NCI-H524 (cell line): ENCODE measurements around the gene SPRED1.

Source experiments
- DNase-seq, 2 experiments: peaks; one replicate each; lab custom pipeline; 2025; lab: John Stamatoyannopoulos, UW

SPRED1 gene

DNA sequence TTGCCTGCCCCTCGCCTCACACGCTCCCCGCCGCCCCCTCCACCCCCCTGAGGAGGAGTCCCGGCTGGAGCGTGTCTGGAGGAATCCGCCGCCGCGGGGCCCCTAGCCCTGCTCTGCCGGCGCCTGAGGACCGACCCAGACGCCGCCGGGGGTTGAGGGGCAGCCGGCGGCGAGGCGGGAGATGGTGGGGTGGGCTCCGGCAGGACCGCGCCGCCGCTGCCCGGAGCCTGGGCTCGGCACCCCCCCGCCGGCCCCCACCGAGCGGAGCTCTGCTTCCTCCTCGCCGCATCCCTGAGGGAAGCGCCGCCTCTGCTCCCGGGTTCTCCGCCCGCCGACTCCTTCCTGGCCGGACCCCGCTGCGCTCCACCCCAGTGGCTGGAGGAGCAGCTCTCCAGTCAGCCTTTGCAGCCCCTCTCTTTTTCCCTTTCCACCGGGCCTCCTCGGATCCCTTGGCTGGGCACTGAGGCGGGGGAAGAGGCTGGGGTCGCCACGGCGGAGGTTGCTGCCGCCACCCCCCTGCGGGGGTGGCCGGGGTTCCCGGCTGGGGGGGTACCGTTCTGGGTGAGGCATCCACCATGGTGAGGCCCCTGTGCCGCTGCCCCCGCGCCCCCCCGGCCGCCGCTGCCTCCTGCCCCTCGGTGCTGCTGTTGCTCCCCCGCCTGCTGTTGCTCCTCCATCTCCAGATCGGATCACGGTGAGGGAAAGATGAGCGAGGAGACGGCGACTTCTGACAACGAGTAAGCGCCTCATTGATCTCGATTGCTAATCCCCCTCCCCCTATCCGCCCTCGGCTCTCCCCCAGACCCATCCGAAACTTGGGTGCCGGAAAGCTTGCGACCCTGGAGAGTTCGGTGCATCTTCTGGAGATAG, at the start of gene SPRED1:
Gene SPRED1 (plus strand): TSS at position 356 of the 870 bp plus-strand sequence. CDS start 350 bp downstream, at position 706.
- peak; percentile 15 to 67 for DNase-seq

DNA sequence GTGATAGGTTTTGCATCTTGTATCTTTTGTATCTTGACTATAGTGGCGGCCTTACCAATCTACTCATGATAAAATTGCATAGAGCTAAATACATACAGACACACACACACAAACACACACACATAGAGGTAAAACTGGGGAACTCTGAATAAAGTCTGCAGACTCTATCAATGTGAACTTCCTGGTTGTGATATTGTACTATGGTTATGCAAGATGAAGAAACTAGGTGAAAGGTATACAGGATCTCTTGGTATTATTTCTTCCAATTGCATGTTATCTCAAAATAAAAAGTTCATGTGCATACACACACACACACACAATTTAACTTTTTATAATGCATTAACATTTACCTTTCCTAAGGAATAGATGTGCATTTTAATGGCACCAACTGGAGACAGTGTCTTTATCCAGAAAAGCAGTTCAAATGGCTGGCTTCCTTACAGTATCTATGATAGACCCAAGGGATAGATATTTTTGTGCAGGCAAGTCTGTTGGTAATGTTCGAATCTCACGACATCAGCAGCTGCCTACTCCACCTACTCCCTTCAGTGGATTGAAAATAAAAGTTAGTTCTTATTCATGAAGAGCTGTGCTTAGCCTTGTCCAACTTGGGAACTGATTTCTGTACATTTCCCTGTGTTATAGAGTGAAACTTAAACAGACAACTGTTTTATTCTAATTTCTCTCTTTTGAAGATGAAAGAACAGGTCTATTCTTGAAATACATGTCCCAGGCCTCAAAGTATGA, 46.9 kb upstream of the SPRED1 start:
- no peak for DNase-seq

DNA sequence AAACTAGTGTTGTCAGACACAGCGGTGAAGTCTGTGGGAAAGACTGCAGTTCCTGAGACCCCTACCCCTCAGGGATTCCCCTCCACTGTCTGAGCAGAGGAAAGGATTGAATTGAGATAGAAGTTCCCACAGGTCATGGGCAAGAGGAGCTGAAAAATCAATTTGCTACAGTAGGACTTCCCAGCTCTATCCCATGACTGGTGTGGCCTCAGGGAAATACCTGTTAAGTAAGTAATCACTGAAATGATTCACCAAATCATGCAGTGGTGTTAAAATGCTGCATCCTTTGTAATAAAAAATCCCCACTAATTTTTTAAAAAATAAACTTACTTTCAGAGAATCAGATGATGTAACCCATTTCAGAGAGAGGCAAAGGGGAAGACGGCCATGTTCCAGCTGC, 45.0 kb upstream of the SPRED1 start:
- DNase-seq, result no peak

DNA sequence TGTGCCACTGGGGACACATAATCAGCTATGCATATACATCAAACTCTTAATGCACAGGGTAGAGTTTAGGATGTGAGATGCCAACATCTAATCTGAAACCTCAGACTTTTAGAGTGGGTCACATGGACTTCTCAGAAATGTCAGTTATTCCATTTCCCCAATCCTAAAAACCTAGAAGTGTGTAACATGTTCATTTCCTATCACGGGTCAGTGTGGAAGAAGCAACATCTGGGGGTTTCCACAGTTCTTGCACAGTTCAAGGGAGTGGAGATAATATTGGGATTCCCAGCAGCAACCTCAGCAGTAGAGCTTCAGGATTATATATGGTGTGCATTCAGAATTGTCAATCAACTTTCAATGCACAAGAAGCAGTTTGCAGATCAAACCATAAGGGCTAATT, 44.4 kb upstream of the SPRED1 start:
- no peak for DNase-seq

DNA sequence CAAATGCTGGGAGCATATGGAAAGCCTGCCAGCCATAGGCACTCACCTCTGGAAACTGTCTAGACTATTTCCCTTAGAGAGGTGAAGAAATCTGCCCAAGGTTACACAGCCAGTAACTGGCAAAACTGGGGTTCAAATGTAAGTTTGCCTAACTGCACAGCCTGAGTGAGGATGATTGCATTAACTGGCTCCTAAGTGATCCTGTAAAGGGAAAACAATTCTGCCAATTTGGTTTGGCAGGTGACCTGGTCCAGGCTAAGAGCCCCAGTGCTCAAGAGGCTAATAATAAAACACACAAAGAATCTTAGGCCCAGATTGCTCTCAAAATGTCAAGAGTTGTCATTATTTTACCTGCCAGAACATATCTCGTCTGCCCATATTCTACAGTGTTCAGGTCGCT, 43.9 kb upstream of the SPRED1 start:
- no peak for DNase-seq

DNA sequence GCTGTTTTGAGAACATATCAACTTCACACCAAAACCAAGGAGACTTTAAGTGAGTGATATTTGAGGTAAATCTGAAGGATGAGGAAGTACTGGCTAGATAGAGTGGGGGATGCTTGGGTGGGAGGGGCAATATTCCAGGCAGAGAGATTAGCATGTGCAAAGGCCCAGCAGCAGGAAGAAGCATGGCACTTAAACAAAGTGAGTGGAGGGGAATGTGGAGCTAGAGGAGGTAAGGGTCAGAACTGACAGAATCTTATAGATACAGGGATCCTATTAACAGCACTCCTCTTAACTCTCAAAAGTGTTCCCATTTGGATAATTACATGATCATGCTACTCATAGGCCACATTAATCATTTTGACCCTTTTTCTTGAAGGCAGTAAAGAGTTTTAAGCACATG, 41.4 kb upstream of the SPRED1 start:
- no peak for DNase-seq

DNA sequence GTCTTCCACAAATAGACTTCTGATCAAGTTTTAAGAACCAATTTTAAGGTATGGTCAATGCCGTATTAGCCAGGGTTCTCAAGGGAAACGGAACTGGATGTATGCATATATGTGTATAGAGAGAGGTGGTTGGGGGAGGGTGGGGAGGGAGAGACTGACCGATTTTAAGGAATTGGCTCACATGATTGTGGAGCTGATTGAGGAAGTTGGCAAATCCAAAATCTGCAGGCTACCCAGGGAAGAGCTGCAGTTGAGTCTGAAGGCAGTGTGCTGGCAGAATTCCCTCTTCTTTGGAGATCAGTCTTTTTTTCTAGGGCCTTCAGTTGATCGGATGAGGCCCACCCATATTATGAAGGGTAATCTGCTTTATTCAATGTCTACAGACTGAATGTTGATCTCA, 40.8 kb upstream of the SPRED1 start:
- no peak for DNase-seq

DNA sequence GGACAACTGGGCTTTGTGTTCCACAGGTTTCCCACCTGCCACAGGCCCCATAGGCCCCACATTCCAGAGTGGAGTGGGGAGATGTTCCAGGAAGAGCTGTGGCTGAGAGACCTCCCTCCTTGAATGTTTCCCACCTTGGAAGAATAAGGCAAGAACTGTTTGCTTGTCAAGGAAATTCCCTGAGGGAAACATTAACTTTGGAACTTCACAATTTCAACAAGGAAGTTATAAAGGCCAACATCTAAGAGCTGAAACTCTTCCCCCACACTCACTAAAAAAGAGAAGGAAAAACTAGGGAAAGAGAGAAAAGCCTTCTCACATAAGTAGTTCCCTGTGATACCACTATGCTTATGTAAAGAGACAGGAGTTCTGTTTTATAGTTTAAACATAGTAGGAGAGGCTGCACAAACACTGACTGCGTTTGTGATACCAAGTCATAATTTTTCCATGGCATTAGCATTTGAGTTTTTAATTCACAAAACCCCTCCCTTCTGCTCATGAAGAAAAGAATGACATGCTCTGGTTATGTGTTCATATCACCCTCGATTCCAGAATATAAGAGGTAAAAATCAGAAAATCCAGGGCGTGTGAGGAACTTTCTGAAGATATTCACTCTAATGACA, 39.8 kb upstream of the SPRED1 start:
- no peak for DNase-seq

DNA sequence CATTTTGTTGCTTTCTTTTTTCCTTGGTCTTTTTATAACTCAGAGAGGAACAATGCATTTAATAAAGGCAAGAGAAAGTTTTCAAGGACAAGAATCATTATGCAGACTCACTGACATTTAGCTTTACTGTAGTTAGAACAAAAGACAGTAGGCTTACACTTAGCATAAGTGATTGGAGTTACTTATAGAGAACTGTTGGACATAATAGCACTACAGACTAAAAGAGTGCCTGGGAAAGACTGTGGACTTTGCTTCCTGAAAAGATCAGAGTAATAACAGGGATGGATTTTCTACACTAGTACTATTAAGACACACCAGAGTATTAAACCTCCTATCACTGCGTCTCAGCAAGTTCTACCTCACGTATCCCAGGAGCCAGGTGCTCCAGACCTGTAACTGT, 39.3 kb upstream of the SPRED1 start:
- no peak for DNase-seq

DNA sequence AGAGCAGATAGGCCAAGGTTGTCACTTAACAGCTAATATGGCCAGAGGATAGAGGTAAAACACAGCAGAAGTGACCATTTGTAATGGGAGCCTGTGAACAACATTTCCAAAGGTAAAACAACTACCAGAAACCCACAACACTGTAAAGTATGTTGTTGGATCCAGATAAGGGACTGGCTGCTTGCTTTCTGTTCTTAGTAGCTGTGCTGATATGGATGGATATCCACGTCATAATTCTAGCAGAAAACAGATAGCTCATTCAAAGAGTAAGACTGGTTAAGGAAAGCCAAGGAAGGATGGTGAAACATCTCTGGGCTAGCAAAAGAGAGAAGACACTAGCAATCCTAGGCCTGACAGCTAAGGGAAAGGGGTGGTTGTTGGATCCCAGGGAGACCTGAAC, 36.9 kb upstream of the SPRED1 start:
- no peak for DNase-seq

DNA sequence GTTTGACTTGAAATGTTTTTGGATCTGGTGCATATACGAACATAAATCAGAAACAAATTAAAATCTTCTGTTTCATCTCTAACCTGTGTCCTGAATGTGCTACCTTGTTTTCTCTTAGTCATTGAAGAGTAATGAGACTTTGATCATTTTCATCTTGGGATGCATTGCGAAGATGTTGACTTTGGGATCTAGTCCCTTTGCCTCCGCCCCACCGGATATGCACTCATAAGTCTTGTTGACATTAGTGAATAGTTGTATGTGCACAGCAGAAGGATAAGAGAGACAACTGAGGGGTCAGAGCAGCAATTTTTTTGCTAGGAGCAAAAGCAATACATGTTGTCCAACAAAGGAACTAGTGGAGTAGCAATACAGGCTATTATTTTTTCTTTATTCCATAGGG, 35.9 kb upstream of the SPRED1 start:
- DNase-seq, result no peak

DNA sequence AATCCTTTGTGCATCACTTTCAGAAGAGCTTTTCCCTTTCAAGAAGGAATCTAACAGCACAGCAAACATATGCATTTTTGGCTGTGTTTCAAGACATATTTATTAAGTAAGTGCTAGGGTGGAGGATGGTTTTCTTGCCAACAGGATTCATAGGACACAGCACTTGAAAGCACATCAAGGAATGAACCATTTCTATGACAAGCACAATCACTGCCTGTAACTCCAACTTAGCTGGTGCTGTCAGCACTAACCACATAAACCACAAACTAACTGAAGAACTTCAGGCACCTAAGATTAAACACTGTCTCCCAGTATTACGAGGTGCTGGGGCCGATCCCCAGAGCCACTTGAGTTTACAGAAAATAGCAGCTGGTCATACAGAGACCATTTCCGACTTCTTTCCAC, 35.4 kb upstream of the SPRED1 start:
- DNase-seq, result peak; percentile 59 to 74

DNA sequence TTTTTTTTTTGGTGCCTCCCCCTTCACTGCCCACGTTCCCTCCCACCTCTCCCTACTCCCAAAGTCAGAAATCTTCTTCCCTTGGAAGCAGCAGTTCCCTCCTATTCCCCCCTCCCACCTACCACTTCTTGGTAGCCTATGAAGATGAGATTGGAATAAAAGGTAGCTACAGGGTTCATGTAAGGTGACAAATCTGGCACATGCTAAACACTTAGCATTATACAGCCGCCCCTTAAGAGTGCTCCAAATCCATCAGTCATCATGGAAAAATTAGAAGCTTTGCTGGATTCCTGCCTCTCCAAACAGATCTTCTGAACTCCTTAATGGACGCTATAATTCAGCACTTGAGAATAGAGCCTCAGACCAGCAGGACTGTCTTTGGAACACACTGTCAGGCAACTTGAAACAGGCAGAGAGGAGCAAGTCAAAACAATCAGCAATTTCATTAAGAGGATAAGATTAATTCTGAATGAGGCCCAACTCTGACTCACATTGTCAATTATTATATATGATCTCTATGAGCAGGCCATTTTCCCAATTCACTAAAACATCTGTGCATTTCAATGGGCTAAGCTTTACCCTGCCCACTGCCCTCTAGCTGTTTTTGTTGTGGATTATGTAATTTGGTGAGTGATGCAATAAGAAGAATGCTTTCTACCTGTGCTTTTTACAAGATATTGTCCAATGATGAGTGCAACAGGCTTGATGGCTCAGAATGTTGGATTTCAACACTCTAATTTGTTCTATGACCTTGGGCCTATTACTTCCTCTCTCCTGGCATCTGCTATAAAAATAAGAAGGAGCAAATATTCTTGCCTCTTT, 34.6 kb upstream of the SPRED1 start:
- DNase-seq, result peak; percentile 95 to 97

DNA sequence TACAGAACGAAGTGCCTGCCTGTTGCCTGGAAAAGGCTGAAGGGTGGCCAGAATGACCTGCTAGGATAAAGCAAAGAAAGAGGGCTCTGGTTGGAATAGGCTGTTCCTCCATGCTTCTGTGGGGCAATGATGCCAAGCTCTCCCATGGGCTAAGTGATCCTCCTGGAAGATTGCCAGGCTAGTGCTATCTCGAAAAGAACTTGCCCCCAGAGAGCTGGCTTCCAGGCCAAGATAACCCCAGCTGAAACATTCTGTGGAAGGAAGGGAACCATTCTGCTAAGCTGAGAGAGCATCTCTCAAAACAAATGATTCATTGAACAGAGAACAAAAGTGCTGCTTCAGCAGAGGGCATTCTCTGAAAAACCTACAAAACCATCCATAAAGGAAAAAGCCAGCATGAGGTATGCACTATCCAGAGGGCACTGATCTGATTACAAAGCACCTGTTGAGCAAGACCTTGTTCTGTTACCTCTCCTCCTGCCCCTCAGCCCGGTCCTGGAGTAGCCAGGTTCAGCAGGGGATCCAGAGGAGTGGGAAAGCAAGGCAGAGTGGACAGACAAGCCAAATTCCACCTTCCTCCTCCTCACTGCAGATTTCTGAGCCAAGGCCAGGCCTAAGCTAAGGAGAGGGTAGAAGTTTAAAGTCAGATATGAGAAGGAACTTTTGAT, 31.9 kb upstream of the SPRED1 start:
- no peak for DNase-seq

DNA sequence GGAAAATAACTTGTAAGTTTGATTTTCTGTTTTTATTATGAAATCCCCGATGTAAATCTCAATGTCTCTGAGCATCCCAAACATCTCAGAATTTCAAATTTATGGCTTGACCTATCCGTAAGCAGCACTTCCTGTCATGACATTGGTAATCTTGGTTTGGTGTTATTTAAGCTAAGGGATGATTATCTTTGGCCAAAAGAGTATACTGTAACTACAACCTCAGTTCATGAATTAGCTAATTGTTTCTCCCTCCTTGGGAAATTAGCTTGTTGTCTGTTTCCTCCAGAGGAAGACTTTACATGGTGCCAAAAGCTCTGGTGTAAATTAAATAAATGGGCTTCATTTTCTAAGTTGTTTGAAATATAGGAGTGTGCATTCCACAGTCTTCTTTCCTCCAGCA, 28.1 kb upstream of the SPRED1 start:
- DNase-seq, result no peak

DNA sequence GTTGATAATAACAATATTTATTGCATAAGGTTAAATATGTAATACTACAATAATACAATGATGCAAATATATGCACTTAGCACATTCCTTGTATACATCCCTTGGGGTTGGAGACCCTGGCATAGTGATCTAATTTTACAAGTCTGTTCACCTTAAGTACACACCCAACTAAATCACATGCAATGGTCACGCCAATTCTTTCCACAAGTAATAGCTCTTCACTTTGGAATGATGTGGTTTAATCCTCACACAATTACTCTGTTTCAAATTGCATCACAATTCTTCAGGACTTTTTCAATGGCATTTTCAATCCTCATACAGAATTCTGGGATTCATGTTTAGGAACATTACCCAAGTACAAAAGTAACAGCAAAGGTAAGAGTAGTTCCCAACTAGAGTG, 27.3 kb upstream of the SPRED1 start:
- DNase-seq, result no peak

DNA sequence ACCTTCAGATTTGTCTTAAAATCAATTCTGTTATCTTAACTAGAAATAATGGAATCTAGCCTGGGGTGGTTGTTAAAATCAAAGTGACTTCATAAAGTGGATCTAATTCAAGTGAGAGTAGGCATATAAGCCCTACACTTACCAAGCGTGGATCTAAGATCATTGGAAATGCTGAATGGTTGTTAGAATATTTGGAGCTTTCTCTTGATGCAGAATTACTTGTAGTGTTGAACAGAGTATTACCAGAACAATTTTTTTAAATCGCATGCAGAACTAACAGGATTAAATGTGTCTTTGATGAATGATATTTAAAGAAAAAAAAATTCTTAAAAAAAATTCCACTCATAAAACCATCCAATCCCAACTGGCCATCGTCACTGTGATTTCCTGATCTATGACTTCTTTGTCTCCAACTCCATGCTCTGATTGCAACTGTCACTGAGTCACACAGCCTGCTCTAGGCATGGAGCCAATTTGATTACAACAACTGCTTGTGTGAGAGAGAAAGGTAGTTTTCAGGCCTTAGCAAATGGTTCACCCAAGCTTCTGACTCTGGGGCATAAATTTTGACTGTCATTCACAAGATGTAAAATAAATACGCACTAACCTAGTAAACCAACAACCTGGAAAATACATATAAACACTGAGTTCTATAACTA, 25.9 kb upstream of the SPRED1 start:
- DNase-seq, result no peak

DNA sequence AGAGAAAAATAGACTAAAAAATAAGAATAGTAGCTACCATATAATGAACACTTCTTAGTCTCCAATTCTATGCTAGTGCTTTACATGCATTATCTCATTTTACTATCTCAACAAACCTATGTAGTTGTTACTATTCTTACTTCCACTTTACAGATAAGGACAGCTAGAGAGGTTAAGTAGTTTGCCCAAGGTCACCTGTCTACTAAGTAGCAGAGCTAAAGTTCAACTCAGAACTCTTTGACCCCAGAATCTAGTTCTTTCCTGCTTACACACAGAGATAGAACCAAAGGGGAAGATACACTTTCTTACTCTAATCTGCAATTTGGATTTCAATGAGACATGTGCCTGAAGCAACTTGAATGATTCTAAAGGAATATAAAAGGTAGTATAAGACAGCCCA, 24.7 kb upstream of the SPRED1 start:
- DNase-seq, result no peak

DNA sequence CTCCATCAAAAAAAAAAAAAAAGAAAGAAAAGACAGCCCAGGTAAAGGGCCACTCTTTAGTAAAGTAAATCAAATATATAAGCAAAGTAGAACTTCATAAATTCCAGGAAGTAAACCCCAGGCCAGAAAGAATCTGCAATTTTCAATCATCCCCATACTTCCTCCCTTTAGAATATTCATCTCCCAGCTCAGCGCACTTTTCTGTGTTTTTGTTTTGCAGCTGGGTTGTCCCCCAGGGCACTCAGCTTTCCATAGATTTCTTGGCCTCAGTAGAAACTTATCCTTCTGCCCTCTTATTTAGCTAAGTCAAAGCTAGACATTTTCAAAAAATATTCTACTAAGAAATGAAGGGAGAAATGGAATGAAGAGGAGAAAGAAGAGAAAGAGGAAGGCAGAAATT, 24.0 kb upstream of the SPRED1 start:
- no peak for DNase-seq

DNA sequence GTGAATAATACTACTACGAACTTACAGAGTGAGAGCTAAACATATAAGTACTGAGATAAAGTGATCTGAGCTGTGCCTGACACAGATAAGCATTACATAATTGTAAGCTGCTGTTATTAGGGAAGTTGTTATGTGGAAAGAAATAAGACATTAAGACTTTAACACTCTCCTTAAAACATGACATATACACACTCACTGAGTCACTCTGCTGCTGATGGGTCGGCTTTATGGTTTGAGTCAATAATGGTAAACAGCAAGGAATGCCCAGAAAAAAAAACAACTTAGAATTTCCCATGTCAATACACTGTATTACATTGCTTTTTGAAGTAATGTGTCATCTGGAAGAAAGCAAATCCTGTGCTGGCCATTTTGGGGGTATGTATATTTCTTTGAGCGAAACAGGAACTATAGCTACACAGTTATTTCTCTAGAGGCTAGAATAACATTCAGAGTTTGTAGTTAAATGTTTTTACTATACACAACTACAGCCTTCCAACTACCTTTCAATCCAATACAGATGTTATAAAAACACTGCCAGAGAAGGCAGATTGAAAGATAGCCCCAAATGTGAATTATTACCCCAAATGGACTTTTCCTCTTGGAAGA, 22.8 kb upstream of the SPRED1 start:
- DNase-seq, result no peak

DNA sequence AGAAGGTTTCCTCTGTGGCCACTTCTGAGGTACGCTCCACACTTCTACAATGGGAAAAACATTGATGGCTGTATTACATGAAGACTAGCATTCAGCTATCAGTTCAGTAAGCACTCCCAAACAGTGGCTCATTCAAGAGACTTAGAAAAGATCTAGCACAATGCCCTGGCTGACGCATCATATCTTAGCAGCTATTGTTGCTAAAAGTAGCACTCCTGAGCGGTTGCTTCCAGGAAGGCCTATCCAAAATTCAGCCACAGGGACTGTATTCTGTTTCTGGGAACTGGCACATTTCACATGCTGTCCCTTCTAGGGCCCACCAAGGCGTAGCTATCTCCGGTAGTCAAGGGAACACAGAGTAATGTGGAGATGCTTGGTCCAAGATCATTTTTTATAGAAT, 21.2 kb upstream of the SPRED1 start:
- DNase-seq, result no peak
